ENCODE data around the gene SURF6.
"Not testable (repeated sequence)": the region's sequence is repeated elsewhere in the genome, so short reads cannot be mapped to it uniquely, and the experiment has no call there.

- TF ChIP-seq CTCF (tag by site-specific recombination; IDR thresholded peaks at IDR 0.05); ZNF394 (tag by site-specific recombination; IDR thresholded peaks at IDR 0.05; ENCODE audit: borderline replicate concordance); ZNF670 (tag by site-specific recombination; IDR thresholded peaks at IDR 0.05; ENCODE audit: low read depth); ZNF157 (tag by site-specific recombination; IDR thresholded peaks at IDR 0.05): not testable (repeated sequence)
Observed at GRCh38 chr9:133327021-133327420, 9.0 kb downstream of the SURF6 start.
